ENCODE data around the gene SHB.
A peak's percentile ranks its signal among the peaks of the same experiment; 100 is the strongest.

The SHB gene

GRCh38 chr9:37978481-37978864 is 90.6 kb downstream of the SHB start:
- H2BK120ac ChIP-seq (ENCODE audit: low read depth, low read length), result no peak overlapping the region
- no peak overlapping the region for H3K4me3 ChIP-seq (ENCODE audit: low read length)
- H3K4me1 ChIP-seq (ENCODE audit: control insufficient read depth, low read depth, low read length), result no peaks in the 10 kb centered on the region
- no peak for DNase-seq
- H3K9ac ChIP-seq (ENCODE audit: low read length), result no peak overlapping the region
- WGBS (ENCODE audit: extremely low coverage, insufficient coverage, low lambda C conversion rate), result 100% methylated on average over 2 of the region's 6 CpGs
- peaks cover 3% of the 10 kb centered on the region for H3K79me2 ChIP-seq (ENCODE audit: control insufficient read depth, insufficient read depth, low read length)
- no peaks in the 10 kb centered on the region for H3K36me3 ChIP-seq (ENCODE audit: control insufficient read depth, insufficient read depth, low read length)
- H2BK15ac ChIP-seq (replicated peaks; ENCODE audit: low read depth), result no peak overlapping the region
- H4K5ac ChIP-seq (ENCODE audit: low read length), result no peak overlapping the region
- H3K79me1 ChIP-seq (ENCODE audit: low read length), result peaks cover 25% of the 10 kb centered on the region
- H4K8ac ChIP-seq (ENCODE audit: low read depth, low read length), result no peak overlapping the region
- no peak overlapping the region for H2AK5ac ChIP-seq (ENCODE audit: low read length)
- H3K4ac ChIP-seq (ENCODE audit: low read depth, low read length), result no peak overlapping the region
- no peak overlapping the region for H3K23ac ChIP-seq (ENCODE audit: low read length)
- H3K27ac ChIP-seq (ENCODE audit: low read depth, low read length), result no peak overlapping the region
- no peak overlapping the region for H3K4me2 ChIP-seq (ENCODE audit: low read length)
- H3K18ac ChIP-seq (ENCODE audit: low read length), result no peak overlapping the region
- H2BK5ac ChIP-seq (ENCODE audit: low read length), result no peak overlapping the region
- no peak overlapping the region for H3K56ac ChIP-seq (ENCODE audit: low read length)
- no peaks in the 10 kb centered on the region for H3K27me3 ChIP-seq (ENCODE audit: insufficient read depth, low read length, poor library complexity)

DNA sequence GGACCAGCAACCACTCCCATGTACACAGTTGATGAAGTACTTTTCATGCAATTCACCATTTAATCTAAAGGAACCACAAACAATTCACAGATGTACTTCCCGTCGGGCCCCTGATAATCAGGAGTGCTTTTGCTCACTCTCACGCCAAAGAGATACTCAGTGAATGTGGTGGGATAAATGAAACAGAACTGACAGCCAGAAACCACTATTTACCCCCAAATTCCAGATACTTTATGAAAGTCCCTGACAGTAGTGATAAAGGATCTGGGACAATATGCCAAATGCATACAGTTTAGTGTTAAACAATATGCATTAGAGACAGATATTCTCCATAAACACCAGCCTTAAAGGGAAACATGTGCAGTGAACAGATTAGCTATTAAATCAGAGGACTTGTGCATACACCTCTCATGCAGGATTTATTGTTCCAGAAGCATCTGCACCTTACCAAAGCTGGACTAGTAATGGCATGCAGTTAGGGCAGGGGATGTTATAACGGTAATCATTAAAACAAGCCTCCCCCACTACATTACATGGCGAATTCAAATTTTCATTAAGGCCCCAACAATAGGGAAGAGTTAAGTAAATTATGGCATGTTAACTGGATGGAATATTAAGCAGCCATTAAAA is 91.1 kb downstream of the SHB start:
- Histone ChIP-seq H3K56ac (ENCODE audit: low read length) (no peak overlapping the region), H3K4me2 (ENCODE audit: low read length) (no peak overlapping the region), H3K27ac (ENCODE audit: low read depth, low read length) (no peak overlapping the region), H3K4ac (ENCODE audit: low read depth, low read length) (no peak overlapping the region), H3K18ac (ENCODE audit: low read length) (no peak overlapping the region), H2BK5ac (ENCODE audit: low read length) (no peak overlapping the region), H3K9ac (ENCODE audit: low read length) (no peak overlapping the region), H2AK5ac (ENCODE audit: low read length) (no peak overlapping the region), H3K4me1 (ENCODE audit: control insufficient read depth, low read depth, low read length) (no peaks in the 10 kb centered on the region), H3K4me3 (ENCODE audit: low read length) (no peak overlapping the region), H3K27me3 (ENCODE audit: insufficient read depth, low read length, poor library complexity) (no peaks in the 10 kb centered on the region), H2BK120ac (ENCODE audit: low read depth, low read length) (no peak overlapping the region), H4K5ac (ENCODE audit: low read length) (no peak overlapping the region), H3K36me3 (ENCODE audit: control insufficient read depth, insufficient read depth, low read length) (no peaks in the 10 kb centered on the region), H2BK15ac (replicated peaks; ENCODE audit: low read depth) (no peak overlapping the region), H3K23ac (ENCODE audit: low read length) (no peak overlapping the region), H3K79me2 (ENCODE audit: control insufficient read depth, insufficient read depth, low read length) (peaks cover 2% of the 10 kb centered on the region), H3K79me1 (ENCODE audit: low read length) (peaks cover 21% of the 10 kb centered on the region), H4K8ac (ENCODE audit: low read depth, low read length) (no peak overlapping the region)
- WGBS (ENCODE audit: extremely low coverage, insufficient coverage, low lambda C conversion rate), result no CpG with 5 or more reads among the region's 5 CpGs
- no peak for DNase-seq

- H4K5ac ChIP-seq (ENCODE audit: low read length), result no peak overlapping the region
- no peak overlapping the region for H3K4me3 ChIP-seq (ENCODE audit: low read length)
- no CpG with 5 or more reads among the region's 8 CpGs for WGBS (ENCODE audit: extremely low coverage, insufficient coverage, low lambda C conversion rate)
- no peaks in the 10 kb centered on the region for H3K36me3 ChIP-seq (ENCODE audit: control insufficient read depth, insufficient read depth, low read length)
- H2AK5ac ChIP-seq (ENCODE audit: low read length), result no peak overlapping the region
- no peak overlapping the region for H3K4me2 ChIP-seq (ENCODE audit: low read length)
- no peak overlapping the region for H4K8ac ChIP-seq (ENCODE audit: low read depth, low read length)
- H2BK5ac ChIP-seq (ENCODE audit: low read length), result no peak overlapping the region
- no peak overlapping the region for H3K9ac ChIP-seq (ENCODE audit: low read length)
- no peaks in the 10 kb centered on the region for H3K4me1 ChIP-seq (ENCODE audit: control insufficient read depth, low read depth, low read length)
- H3K18ac ChIP-seq (ENCODE audit: low read length), result no peak overlapping the region
- no peak overlapping the region for H3K27ac ChIP-seq (ENCODE audit: low read depth, low read length)
- H3K56ac ChIP-seq (ENCODE audit: low read length), result no peak overlapping the region
- no peak for DNase-seq
- no peak overlapping the region for H2BK15ac ChIP-seq (replicated peaks; ENCODE audit: low read depth)
- H3K4ac ChIP-seq (ENCODE audit: low read depth, low read length), result no peak overlapping the region
- no peak overlapping the region for H3K23ac ChIP-seq (ENCODE audit: low read length)
- peaks cover 20% of the 10 kb centered on the region for H3K79me1 ChIP-seq (ENCODE audit: low read length)
- peaks cover 2% of the 10 kb centered on the region for H3K79me2 ChIP-seq (ENCODE audit: control insufficient read depth, insufficient read depth, low read length)
- H2BK120ac ChIP-seq (ENCODE audit: low read depth, low read length), result no peak overlapping the region
- H3K27me3 ChIP-seq (ENCODE audit: insufficient read depth, low read length, poor library complexity), result no peaks in the 10 kb centered on the region
These were observed 92.1 kb downstream of the SHB start for GRCh38 chr9:37976714-37977477.

DNA sequence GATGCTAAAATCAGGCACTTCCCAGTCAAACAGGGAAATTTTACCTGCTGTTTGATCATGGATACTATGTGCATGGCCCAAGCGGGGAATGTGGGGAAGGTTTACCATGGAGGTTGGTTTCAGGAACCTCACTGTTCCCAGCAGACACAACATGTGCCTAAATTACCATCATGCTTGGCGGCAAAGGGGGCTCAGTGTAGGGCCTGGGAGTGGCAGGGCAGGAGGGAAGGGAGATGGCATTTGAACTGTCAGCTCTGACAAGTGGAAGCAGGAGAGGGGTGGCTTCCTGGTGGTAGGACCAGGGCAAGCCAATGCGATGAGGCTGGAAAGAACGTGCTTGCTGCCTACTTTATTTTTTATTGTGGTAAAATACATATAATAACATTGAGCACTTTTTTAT is 93.4 kb downstream of the SHB start:
- DNase-seq, result no peak
- Histone ChIP-seq H3K18ac (ENCODE audit: low read length) (no peak overlapping the region), H3K27me3 (ENCODE audit: insufficient read depth, low read length, poor library complexity) (no peaks in the 10 kb centered on the region), H2AK5ac (ENCODE audit: low read length) (no peak overlapping the region), H3K23ac (ENCODE audit: low read length) (no peak overlapping the region), H3K9ac (ENCODE audit: low read length) (no peak overlapping the region), H2BK15ac (replicated peaks; ENCODE audit: low read depth) (no peak overlapping the region), H3K36me3 (ENCODE audit: control insufficient read depth, insufficient read depth, low read length) (no peaks in the 10 kb centered on the region), H3K27ac (ENCODE audit: low read depth, low read length) (no peak overlapping the region), H3K56ac (ENCODE audit: low read length) (no peak overlapping the region), H4K5ac (ENCODE audit: low read length) (no peak overlapping the region), H2BK120ac (ENCODE audit: low read depth, low read length) (no peak overlapping the region), H3K79me2 (ENCODE audit: control insufficient read depth, insufficient read depth, low read length) (peaks cover 2% of the 10 kb centered on the region), H3K4me1 (ENCODE audit: control insufficient read depth, low read depth, low read length) (no peaks in the 10 kb centered on the region), H4K8ac (ENCODE audit: low read depth, low read length) (no peak overlapping the region), H2BK5ac (ENCODE audit: low read length) (no peak overlapping the region), H3K4me2 (ENCODE audit: low read length) (no peak overlapping the region), H3K4me3 (ENCODE audit: low read length) (no peak overlapping the region), H3K4ac (ENCODE audit: low read depth, low read length) (no peak overlapping the region), H3K79me1 (ENCODE audit: low read length) (peaks cover 26% of the 10 kb centered on the region)
- WGBS (ENCODE audit: extremely low coverage, insufficient coverage, low lambda C conversion rate), result no CpG with 5 or more reads among the region's 4 CpGs

- Histone ChIP-seq H3K4me2 (ENCODE audit: low read length) (no peak overlapping the region), H3K79me1 (ENCODE audit: low read length) (peaks cover 29% of the 10 kb centered on the region), H2BK5ac (ENCODE audit: low read length) (no peak overlapping the region), H4K8ac (ENCODE audit: low read depth, low read length) (no peak overlapping the region), H4K5ac (ENCODE audit: low read length) (no peak overlapping the region), H3K56ac (ENCODE audit: low read length) (no peak overlapping the region), H2BK15ac (replicated peaks; ENCODE audit: low read depth) (no peak overlapping the region), H3K18ac (ENCODE audit: low read length) (no peak overlapping the region), H3K9ac (ENCODE audit: low read length) (no peak overlapping the region), H3K27ac (ENCODE audit: low read depth, low read length) (no peak overlapping the region), H3K4me3 (ENCODE audit: low read length) (no peak overlapping the region), H3K79me2 (ENCODE audit: control insufficient read depth, insufficient read depth, low read length) (peaks cover 2% of the 10 kb centered on the region), H3K27me3 (ENCODE audit: insufficient read depth, low read length, poor library complexity) (no peaks in the 10 kb centered on the region), H3K23ac (ENCODE audit: low read length) (no peak overlapping the region), H3K36me3 (ENCODE audit: control insufficient read depth, insufficient read depth, low read length) (no peaks in the 10 kb centered on the region), H2AK5ac (ENCODE audit: low read length) (no peak overlapping the region), H2BK120ac (ENCODE audit: low read depth, low read length) (no peak overlapping the region), H3K4me1 (ENCODE audit: control insufficient read depth, low read depth, low read length) (no peaks in the 10 kb centered on the region), H3K4ac (ENCODE audit: low read depth, low read length) (no peak overlapping the region)
- WGBS (ENCODE audit: extremely low coverage, insufficient coverage, low lambda C conversion rate), result no CpG with 5 or more reads among the region's 18 CpGs
- DNase-seq, result peak; percentile 40
These were observed 94.4 kb downstream of the SHB start for GRCh38 chr9:37974506-37975173.

Measured in mesendoderm (in vitro differentiated cells).